IPS-NIHi7 (cell line): Measurements from ENCODE around the gene DOCK10.

Experiments used
- DNase-seq: peaks from one replicate; pipeline ENCODE4 v3.0.0; 2012; ENCODE audit warnings: mixed read lengths; ENCODE audit errors: extremely low spot score

The DOCK10 gene

GRCh38 chr2:225013425-225014365, 28.6 kb downstream of the DOCK10 start:
- DNase-seq, result no peak

DNA sequence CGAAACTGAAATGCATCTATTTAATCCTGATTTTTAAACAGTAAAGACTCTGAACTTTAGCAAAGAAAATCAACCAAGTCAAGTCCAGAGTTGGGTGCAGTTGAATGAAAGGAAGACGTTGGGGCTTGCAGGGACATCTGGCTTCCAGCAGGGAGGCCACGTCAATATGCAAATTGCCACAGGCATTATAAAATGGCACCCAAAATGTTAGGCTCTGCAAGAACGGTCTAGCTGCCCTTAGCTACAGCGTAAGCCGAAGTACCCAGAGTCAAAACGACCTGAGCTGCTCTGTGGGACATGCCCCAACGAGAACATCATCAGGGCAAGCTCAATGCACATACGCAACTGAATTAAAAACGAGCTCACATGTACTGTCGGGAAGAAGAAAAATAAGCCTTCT, 30.7 kb downstream of the DOCK10 start:
- no peak for DNase-seq

- no peak for DNase-seq
Measured at GRCh38 chr2:225010804-225011203, 31.5 kb downstream of the DOCK10 start.

- no peak for DNase-seq
Measured at GRCh38 chr2:225009768-225010167, 32.5 kb downstream of the DOCK10 start.

GRCh38 chr2:225008935-225009334, 33.3 kb downstream of the DOCK10 start:
- DNase-seq, result peak; percentile 58

DNA sequence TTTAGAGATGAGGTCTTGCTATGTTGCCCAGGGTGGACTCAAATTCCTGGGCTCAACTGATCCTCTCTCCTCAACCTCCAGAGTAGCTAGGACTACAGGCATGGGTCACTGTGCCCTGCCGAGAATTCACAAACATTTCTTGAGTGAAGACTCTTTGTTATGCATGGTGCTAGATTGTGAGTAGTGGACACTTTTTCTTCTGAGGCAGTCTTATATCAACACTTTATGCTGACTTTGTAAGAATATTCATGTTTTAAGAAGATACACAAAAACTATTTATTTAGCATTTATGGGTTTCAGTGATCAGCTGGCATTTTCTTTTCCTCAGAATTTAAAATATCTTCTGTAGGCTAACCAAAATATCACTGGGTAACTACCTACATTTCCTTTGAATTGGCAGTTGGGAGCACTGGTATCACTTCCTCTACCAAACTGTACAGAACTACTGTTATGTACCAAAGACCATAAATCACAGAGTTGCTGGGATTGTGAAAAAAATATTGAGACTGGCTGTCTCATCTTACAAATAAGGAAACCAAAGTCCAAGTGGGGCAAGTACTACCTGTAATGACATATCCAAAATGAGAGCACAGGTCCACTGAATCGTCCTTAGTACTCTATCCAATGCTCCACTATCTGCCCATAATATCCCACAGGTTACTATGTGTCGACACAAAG, 34.0 kb downstream of the DOCK10 start:
- no peak for DNase-seq

GRCh38 chr2:225006730-225007129, 35.5 kb downstream of the DOCK10 start:
- DNase-seq, result no peak

- no peak for DNase-seq
Measured at GRCh38 chr2:225004597-225004996, 37.7 kb downstream of the DOCK10 start.

DNA sequence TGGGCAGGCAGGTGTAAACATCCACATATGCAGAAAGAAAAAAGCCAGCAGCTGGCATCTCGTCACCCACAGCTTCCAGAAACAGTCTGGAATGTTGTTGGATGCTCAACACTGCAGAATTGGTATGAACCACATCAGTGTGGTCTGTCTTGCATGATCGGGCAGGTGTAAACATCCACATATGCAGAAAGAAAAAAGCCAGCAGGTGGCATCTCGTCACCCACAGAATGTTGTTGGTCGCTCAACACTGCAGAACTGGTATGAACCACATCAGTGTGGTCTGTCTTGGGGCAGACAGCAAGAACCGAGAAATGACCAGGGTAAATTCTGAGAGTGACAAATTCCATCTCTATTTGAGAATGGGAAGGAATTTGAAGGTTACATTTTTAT, 39.6 kb downstream of the DOCK10 start:
- DNase-seq, result no peak

- DNase-seq, result peak; percentile 69
Measured at GRCh38 chr2:225002039-225002655, 40.1 kb downstream of the DOCK10 start.

- DNase-seq, result no peak
Measured at GRCh38 chr2:224999754-225000153, 42.5 kb downstream of the DOCK10 start.

GRCh38 chr2:224999321-224999720, 42.9 kb downstream of the DOCK10 start:
- DNase-seq, result no peak

DNA sequence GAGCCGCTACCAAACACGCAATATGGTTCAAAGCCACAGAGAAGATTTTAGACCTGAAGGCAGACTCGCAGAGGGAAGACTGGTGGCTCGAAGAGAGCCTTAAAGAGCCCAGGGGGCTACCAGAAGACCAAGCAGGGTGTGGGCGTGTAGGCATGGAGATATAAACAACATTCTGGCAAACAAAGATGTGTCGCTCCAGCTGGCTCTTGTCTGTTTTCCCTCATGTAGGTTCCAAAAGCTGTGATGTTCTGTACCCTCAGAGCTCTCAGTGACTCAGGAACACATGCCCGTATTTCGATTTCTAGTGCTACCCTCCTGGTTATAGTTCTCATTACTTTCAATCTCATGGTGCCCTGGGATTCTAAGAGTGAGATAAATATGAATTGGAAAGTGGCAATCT, 44.5 kb downstream of the DOCK10 start:
- no peak for DNase-seq

GRCh38 chr2:224995419-224995818, 46.8 kb downstream of the DOCK10 start:
- no peak for DNase-seq

GRCh38 chr2:224994242-224994823, 47.9 kb downstream of the DOCK10 start:
- no peak for DNase-seq

- DNase-seq, result no peak
Measured at GRCh38 chr2:224990710-224991109, 51.6 kb downstream of the DOCK10 start.

DNA sequence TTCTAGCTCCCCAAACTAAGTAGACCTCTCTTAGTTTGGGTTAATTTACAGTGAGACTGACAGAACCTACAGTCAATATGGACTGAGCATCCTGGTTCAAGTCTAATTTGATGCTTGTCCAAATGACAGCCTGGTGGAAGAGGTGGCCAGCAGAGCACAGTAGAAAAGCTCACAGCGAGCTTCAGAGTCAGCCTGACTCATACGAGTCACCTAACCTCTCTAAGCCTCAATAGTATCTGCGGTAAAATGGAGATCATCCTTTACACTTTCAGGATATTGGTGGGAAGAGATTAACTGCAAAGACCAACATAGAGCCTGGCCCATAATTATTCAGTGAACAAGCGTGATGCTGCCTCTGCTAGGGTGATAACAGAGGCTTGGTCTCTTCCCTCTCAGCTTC, 54.5 kb downstream of the DOCK10 start:
- no peak for DNase-seq

- no peak for DNase-seq
Measured at GRCh38 chr2:224986477-224986876, 55.8 kb downstream of the DOCK10 start.

DNA sequence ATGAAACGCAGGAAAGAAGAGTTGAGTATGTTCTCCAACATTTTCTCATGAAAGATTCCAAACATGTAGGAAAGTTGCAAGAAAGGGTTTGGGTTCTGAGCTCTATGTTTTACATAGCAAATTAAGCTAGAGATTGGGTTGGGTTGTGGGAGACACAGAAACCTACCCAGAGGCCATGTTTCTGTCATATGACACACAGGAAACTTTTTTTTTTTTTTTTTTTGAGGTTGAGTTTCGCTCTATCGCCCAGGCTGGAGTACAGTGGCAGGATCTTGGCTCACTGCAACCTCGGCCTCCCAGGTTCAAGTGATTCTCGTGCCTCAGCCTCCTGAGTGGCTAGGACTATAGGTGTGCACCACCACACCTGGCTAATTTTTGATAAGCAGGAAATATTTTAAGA, 57.6 kb downstream of the DOCK10 start:
- no peak for DNase-seq

- no peak for DNase-seq
Measured at GRCh38 chr2:224983712-224984554, 58.3 kb downstream of the DOCK10 start.
